Activated B cell treated with CpG ODN at 0.5 μM for 24 hours (primary cell): ENCODE results near the gene TMEM79. TPM values are rescaled to one million over a fixed set of nuclear protein-coding genes. Genes with fewer than 3 reads are reported as not detected.

Experiments
- ATAC-seq: fragments of 200-7000 bp; cut with Tn5 transposase; one replicate; pipeline ENCODE4 v1.10.0; 2021; ENCODE audit warnings: low read depth, mild to moderate bottlenecking, moderate library complexity
- CTCF ChIA-PET: fragments of 350-600 bp; sonication (Branson Sonifier 250); formaldehyde crosslinking; loops from one replicate; lab custom pipeline; 2021; ENCODE audit warnings: antibody characterized with exemption; lab: Charles Lee
- POLR2A ChIA-PET: fragments of 350-600 bp; sonication (Branson Sonifier 250); formaldehyde crosslinking; loops from one replicate; lab custom pipeline; 2021; ENCODE audit warnings: antibody characterized with exemption; lab: Charles Lee
- DNase-seq: peaks from one replicate; pipeline ENCODE4 v3.0.0; 2022
- H3K27ac Mint-ChIP-seq: one replicate; pipeline ENCODE4 v1.8.0; 2020; ENCODE audit warnings: mixed read lengths
- H3K27me3 Mint-ChIP-seq: one replicate; pipeline ENCODE4 v1.8.0; 2021; ENCODE audit warnings: mixed read lengths
- H3K36me3 Mint-ChIP-seq: one replicate; pipeline ENCODE4 v1.8.0; 2021; ENCODE audit warnings: low read depth, mixed read lengths
- H3K4me1 Mint-ChIP-seq: one replicate; pipeline ENCODE4 v1.8.0; 2021; ENCODE audit warnings: mixed read lengths
- H3K4me3 Mint-ChIP-seq: one replicate; pipeline ENCODE4 v1.8.0; 2020; ENCODE audit warnings: mild to moderate bottlenecking, mixed read lengths
- H3K9me3 Mint-ChIP-seq: one replicate; pipeline ENCODE4 v1.8.0; 2020; ENCODE audit warnings: mixed read lengths
- intact Hi-C: fragments of 100-400 bp; cut with micrococcal nuclease; formaldehyde crosslinking; loops from one replicate; pipeline ENCODE4 v1.15.1; 2024
- total RNA-seq: library from RNA; stranded (reverse); gene quantifications from 2 replicates; pipeline ENCODE4 v1.2.3, GENCODE V29; 2022
- TF ChIP-seq, protein P1 (sequence below): fragments of 200-600 bp; IDR thresholded peaks from one replicate; pipeline ENCODE4 v1.8.0; 2022; ENCODE audit warnings: antibody characterized with exemption, mild to moderate bottlenecking

The TMEM79 gene, protein sequence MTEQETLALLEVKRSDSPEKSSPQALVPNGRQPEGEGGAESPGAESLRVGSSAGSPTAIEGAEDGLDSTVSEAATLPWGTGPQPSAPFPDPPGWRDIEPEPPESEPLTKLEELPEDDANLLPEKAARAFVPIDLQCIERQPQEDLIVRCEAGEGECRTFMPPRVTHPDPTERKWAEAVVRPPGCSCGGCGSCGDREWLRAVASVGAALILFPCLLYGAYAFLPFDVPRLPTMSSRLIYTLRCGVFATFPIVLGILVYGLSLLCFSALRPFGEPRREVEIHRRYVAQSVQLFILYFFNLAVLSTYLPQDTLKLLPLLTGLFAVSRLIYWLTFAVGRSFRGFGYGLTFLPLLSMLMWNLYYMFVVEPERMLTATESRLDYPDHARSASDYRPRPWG
- 5.1 and 5.4 TPM in 2 replicates for total RNA-seq

DNA sequence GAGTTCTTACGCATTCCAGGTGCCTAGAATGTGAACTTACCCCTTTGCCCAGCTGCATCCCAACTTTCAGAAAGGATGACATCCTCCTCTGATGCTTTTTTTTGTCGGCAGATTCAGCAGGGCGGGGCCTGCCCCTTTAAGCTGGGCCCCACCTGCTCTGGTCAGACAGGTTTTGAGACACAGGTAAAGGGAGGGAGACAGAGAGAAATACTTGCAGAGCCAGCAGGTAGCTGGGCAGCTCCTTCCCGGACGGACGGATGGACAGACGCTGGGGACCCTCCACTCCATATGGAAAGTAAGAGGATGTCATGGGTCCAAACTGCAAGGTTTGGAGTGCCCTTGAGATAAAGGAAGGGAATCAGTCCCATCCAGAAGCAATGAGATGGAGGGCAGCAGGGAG lies at the start of gene TMEM79:
Gene TMEM79, plus strand, starts transcription at position 214 of the 400 bp plus-strand sequence. CDS start 902 bp downstream, outside the sequence.
- Mint-ChIP-seq H3K36me3 (peaks cover 23% of the 10 kb centered on the region), H3K27me3 (no peaks in the 10 kb centered on the region), H3K9me3 (no peaks in the 10 kb centered on the region), H3K4me3 (peak within 1 kb of the TSS; percentile 93), H3K4me1 (peaks cover 40% of the 10 kb centered on the region), H3K27ac (peak within 1 kb of the TSS; percentile 88)
- ChIA-PET POLR2A (interaction anchor here (1.8 to 2.9 kb wide), 3 partner anchors 11 to 71 kb away, joined by 7 to 16 read pairs (median 8); partner anchors contain the start of genes GLMP and PMF1), CTCF (interaction anchor here (1.6 to 2.0 kb wide), 2 partner anchors 10 to 59 kb away, joined by 3 to 5 read pairs; no protein-coding TSS in a partner anchor)
- ATAC-seq, result no peak
- TF ChIP-seq, protein P1, sequence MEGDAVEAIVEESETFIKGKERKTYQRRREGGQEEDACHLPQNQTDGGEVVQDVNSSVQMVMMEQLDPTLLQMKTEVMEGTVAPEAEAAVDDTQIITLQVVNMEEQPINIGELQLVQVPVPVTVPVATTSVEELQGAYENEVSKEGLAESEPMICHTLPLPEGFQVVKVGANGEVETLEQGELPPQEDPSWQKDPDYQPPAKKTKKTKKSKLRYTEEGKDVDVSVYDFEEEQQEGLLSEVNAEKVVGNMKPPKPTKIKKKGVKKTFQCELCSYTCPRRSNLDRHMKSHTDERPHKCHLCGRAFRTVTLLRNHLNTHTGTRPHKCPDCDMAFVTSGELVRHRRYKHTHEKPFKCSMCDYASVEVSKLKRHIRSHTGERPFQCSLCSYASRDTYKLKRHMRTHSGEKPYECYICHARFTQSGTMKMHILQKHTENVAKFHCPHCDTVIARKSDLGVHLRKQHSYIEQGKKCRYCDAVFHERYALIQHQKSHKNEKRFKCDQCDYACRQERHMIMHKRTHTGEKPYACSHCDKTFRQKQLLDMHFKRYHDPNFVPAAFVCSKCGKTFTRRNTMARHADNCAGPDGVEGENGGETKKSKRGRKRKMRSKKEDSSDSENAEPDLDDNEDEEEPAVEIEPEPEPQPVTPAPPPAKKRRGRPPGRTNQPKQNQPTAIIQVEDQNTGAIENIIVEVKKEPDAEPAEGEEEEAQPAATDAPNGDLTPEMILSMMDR, result no peak
- intact Hi-C loops, result loop anchor here (5.0 kb wide), 2 partner anchors 33 to 72 kb away; partner anchors contain the start of gene PMF1
- no peak for DNase-seq

DNA sequence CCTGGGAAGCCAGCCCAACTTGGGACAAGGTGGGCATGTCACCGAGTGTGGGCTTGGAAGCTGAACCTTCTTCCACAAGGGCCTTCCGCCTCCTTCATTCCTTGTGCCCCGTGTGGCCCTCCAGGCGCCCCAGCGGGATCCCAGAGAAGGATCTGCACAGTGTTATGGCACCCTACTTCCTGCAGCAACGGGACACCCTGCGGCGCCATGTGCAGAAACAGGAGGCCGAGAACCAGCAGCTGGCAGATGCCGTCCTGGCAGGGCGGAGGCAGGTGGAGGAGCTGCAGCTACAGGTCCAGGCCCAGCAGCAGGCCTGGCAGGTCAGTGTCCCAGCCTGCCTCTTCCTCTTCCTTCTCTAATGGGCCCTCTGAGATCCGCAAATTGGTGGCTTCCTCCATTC lies 48.0 kb upstream of the TMEM79 start:
- Mint-ChIP-seq H3K27me3 (no peaks in the 10 kb centered on the region), H3K27ac (no peak overlapping the region), H3K4me3 (no peak overlapping the region), H3K36me3 (peaks cover 71% of the 10 kb centered on the region), H3K4me1 (no peaks in the 10 kb centered on the region), H3K9me3 (no peaks in the 10 kb centered on the region)
- DNase-seq, result no peak
- ChIA-PET CTCF (no interaction called here), POLR2A (no interaction called here)
- no peak for ATAC-seq
- intact Hi-C loops, result no loop called here
- TF ChIP-seq, protein P1, result no peak

GRCh38 chr1:156238248-156238647 lies 45.9 kb upstream of the TMEM79 start:
- Mint-ChIP-seq H3K9me3 (no peaks in the 10 kb centered on the region), H3K27me3 (no peaks in the 10 kb centered on the region), H3K4me1 (no peaks in the 10 kb centered on the region), H3K4me3 (no peak overlapping the region), H3K36me3 (peaks cover 64% of the 10 kb centered on the region), H3K27ac (no peak overlapping the region)
- no peak for DNase-seq
- intact Hi-C loops, result no loop called here
- TF ChIP-seq, protein P1, result no peak
- ChIA-PET POLR2A (no interaction called here), CTCF (no interaction called here)
- ATAC-seq, result no peak

DNA sequence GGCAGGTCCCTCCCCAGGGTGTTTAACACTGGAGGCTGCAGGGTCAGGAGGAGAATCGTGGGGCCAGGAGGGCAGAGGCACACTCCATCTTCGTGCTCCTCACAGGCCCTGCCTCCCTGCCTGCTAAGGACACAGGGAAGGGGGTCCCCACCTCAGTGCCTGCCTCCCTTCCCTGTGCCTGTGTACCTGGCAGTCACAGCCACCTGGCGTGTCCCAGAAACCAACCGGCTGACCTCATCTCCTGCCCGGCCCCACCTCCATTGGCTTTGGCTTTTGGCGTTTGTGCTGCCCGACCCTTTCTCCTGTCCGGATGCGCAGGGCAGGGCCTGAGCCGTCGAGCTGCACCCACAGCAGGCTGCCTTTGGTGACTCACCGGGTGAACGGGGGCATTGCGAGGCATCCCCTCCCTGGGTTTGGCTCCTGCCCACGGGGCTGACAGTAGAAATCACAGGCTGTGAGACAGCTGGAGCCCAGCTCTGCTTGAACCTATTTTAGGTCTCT lies 42.8 kb upstream of the TMEM79 start:
- Mint-ChIP-seq H3K27ac (no peak overlapping the region), H3K36me3 (peaks cover 41% of the 10 kb centered on the region), H3K9me3 (no peaks in the 10 kb centered on the region), H3K4me3 (no peak overlapping the region), H3K27me3 (no peaks in the 10 kb centered on the region), H3K4me1 (peaks cover 15% of the 10 kb centered on the region)
- DNase-seq (no peak), ATAC-seq (no peak)
- TF ChIP-seq, protein P1, result no peak
- POLR2A ChIA-PET, result no interaction called here
- intact Hi-C loops, result no loop called here
- CTCF ChIA-PET, result interaction anchor here (0.7 kb wide), 1 partner anchor 151 kb away, joined by 3 read pairs; no protein-coding TSS in a partner anchor

GRCh38 chr1:156241926-156242325 lies 42.2 kb upstream of the TMEM79 start, which contains the start of gene BGLAP:
Gene BGLAP, plus strand, starts transcription at chr1:156242184. Its CDS starts 48 bp downstream, at chr1:156242232.
- ChIA-PET CTCF (no interaction called here), POLR2A (no interaction called here)
- intact Hi-C loops, result no loop called here
- Mint-ChIP-seq H3K4me3 (no peak within 1 kb of the TSS), H3K27ac (no peak within 1 kb of the TSS), H3K4me1 (peaks cover 17% of the 10 kb centered on the region), H3K36me3 (peaks cover 35% of the 10 kb centered on the region), H3K9me3 (no peaks in the 10 kb centered on the region), H3K27me3 (no peaks in the 10 kb centered on the region)
- TF ChIP-seq, protein P1, result no peak
- no peak for ATAC-seq
- DNase-seq, result no peak
